WTC11 (cell line): ENCODE measurements around the gene DCTN2.

Experiments used
- FOXJ3 ChIP-seq: sonication (generic); formaldehyde crosslinking; IDR thresholded peaks from 2 replicates; pipeline ENCODE4 v1.9.0; 2021; ENCODE audit warnings: missing genetic modification reagents, mild to moderate bottlenecking, borderline replicate concordance
- NFE2L1 ChIP-seq: sonication (generic); formaldehyde crosslinking; IDR thresholded peaks from 2 replicates; pipeline ENCODE4 v1.8.1; 2023; ENCODE audit warnings: missing genetic modification reagents
- SP1 ChIP-seq: sonication (generic); formaldehyde crosslinking; conservative IDR thresholded peaks from 2 replicates; pipeline ENCODE4 v1.8.1; 2022; ENCODE audit warnings: missing genetic modification reagents
- TF ChIP-seq, protein P1 (sequence below): fragments of 200-600 bp; IDR thresholded peaks from 2 replicates; pipeline ENCODE4 v1.8.0; 2022; ENCODE audit warnings: antibody characterized with exemption
- TF ChIP-seq, protein P2 (sequence below): sonication (generic); formaldehyde crosslinking; IDR thresholded peaks from 2 replicates; pipeline ENCODE4 v1.8.0; 2022; ENCODE audit warnings: mild to moderate bottlenecking, missing genetic modification reagents
- TF ChIP-seq, protein P3 (sequence below): sonication (generic); formaldehyde crosslinking; IDR thresholded peaks from 2 replicates; pipeline ENCODE4 v1.8.1; 2022; ENCODE audit warnings: low read depth, mild to moderate bottlenecking, moderate library complexity, missing genetic modification reagents, borderline replicate concordance
- TF ChIP-seq, protein P4 (sequence below): sonication (generic); formaldehyde crosslinking; IDR thresholded peaks from 2 replicates; pipeline ENCODE4 v1.8.0; 2022; ENCODE audit warnings: missing genetic modification reagents

DNA sequence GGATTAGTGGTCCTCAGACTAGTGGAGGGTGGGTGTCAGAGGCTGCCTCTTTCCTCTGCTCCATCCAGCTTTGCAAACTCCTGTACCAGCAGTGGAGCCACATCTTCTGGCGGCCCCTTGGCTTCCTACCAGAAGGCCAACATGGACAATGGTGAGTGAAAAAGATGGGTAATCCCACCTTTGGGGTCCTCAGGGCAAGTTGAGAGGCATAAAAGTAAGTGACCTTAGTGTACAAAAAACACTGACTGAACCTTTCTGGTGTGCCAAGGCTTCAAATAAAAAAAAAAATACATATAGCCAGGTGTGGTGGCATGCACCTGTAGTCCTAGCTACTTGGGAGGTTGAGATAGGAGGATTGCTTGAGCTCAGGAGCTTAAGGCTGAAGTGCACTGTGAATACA lies 34.8 kb upstream of the DCTN2 start:
- TF ChIP-seq, protein P1, sequence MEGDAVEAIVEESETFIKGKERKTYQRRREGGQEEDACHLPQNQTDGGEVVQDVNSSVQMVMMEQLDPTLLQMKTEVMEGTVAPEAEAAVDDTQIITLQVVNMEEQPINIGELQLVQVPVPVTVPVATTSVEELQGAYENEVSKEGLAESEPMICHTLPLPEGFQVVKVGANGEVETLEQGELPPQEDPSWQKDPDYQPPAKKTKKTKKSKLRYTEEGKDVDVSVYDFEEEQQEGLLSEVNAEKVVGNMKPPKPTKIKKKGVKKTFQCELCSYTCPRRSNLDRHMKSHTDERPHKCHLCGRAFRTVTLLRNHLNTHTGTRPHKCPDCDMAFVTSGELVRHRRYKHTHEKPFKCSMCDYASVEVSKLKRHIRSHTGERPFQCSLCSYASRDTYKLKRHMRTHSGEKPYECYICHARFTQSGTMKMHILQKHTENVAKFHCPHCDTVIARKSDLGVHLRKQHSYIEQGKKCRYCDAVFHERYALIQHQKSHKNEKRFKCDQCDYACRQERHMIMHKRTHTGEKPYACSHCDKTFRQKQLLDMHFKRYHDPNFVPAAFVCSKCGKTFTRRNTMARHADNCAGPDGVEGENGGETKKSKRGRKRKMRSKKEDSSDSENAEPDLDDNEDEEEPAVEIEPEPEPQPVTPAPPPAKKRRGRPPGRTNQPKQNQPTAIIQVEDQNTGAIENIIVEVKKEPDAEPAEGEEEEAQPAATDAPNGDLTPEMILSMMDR: no peak
- TF ChIP-seq NFE2L1: no peak
- TF ChIP-seq, protein P2, sequence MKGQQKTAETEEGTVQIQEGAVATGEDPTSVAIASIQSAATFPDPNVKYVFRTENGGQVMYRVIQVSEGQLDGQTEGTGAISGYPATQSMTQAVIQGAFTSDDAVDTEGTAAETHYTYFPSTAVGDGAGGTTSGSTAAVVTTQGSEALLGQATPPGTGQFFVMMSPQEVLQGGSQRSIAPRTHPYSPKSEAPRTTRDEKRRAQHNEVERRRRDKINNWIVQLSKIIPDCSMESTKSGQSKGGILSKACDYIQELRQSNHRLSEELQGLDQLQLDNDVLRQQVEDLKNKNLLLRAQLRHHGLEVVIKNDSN (CRISPR knock-in tag): no peak
- no peak for TF ChIP-seq SP1 (CRISPR knock-in tag)
- no peak for TF ChIP-seq FOXJ3
- TF ChIP-seq, protein P3, sequence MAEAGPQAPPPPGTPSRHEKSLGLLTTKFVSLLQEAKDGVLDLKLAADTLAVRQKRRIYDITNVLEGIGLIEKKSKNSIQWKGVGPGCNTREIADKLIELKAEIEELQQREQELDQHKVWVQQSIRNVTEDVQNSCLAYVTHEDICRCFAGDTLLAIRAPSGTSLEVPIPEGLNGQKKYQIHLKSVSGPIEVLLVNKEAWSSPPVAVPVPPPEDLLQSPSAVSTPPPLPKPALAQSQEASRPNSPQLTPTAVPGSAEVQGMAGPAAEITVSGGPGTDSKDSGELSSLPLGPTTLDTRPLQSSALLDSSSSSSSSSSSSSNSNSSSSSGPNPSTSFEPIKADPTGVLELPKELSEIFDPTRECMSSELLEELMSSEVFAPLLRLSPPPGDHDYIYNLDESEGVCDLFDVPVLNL (CRISPR knock-in tag): no peak
- TF ChIP-seq, protein P4, sequence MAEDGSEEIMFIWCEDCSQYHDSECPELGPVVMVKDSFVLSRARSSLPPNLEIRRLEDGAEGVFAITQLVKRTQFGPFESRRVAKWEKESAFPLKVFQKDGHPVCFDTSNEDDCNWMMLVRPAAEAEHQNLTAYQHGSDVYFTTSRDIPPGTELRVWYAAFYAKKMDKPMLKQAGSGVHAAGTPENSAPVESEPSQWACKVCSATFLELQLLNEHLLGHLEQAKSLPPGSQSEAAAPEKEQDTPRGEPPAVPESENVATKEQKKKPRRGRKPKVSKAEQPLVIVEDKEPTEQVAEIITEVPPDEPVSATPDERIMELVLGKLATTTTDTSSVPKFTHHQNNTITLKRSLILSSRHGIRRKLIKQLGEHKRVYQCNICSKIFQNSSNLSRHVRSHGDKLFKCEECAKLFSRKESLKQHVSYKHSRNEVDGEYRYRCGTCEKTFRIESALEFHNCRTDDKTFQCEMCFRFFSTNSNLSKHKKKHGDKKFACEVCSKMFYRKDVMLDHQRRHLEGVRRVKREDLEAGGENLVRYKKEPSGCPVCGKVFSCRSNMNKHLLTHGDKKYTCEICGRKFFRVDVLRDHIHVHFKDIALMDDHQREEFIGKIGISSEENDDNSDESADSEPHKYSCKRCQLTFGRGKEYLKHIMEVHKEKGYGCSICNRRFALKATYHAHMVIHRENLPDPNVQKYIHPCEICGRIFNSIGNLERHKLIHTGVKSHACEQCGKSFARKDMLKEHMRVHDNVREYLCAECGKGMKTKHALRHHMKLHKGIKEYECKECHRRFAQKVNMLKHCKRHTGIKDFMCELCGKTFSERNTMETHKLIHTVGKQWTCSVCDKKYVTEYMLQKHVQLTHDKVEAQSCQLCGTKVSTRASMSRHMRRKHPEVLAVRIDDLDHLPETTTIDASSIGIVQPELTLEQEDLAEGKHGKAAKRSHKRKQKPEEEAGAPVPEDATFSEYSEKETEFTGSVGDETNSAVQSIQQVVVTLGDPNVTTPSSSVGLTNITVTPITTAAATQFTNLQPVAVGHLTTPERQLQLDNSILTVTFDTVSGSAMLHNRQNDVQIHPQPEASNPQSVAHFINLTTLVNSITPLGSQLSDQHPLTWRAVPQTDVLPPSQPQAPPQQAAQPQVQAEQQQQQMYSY: no peak
